ENCODE results near the gene PKNOX2.

Gene PKNOX2

GRCh38 chr11:125263268-125263790 is 98.8 kb downstream of the PKNOX2 start:
- DNase-seq (ENCODE audit: low spot score) = peak; percentile 83

DNA sequence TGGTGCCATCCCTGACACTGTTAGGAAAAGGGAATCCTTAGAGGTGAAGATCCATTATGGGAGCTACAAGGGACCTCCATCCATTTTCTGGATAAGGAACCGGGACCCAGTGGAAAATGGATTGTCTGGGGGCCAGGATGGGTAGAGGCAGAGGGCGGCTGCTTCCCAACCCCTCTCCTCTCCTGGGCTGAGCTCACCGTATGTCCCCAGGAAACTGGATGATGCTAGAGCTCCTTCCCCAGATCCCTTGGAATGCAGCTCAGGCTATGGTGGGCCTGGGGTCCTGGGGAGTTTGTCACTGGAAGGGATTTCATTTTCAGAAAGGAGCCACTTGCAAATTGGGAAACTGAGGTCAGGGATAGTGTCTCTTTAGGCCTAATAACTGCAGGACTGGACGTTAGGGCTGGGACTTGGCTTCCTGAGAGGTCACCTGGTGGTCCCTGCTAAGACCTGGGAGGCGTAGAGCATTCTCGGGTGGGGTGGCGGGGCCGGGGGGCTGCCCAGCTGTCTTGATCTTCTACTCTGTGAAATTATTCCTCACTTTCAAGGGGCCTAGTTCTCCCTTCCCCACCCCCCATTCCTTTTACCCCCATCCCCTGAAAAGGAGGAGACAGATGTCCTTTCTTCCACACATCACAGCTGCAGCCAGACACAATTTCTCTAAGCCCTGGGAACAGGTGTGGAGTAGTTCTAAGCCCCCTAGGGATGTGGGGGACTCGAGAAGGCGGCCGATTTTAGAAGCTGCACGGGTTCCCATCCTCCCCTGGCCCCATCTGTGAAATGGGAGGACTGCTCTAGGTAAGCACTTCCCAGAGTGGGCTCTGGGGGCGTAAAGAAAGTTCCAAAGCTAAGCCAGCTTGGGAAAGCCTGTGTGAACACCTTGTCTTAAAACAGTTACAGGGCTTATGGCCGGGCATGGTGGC is 99.8 kb downstream of the PKNOX2 start:
- DNase-seq (ENCODE audit: low spot score) = no peak

GRCh38 chr11:125267548-125267947 is 103.0 kb downstream of the PKNOX2 start:
- no peak for DNase-seq (ENCODE audit: low spot score)

DNA sequence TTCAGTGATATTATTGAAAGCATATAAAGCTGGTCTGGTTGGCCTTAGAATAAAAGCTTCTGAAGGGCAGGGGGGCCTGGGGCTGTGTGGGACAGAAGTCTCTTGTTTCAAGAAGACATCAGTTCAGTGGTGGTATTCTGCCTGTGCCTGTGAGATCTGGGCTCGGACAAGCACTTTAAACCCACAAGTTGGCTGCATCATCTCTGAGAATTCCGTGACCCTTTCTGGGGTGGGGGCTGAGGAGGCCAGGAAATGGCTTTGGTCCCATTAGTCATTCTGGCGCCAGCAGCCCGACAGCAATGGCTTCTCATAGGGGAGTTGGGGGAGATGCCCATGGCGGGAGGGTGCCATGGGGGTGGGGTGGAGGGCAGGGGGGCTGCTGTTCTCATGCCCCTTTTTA is 104.1 kb downstream of the PKNOX2 start:
- no peak for DNase-seq (ENCODE audit: low spot score)

GRCh38 chr11:125270106-125270505 is 105.6 kb downstream of the PKNOX2 start:
- no peak for DNase-seq (ENCODE audit: low spot score)

DNA sequence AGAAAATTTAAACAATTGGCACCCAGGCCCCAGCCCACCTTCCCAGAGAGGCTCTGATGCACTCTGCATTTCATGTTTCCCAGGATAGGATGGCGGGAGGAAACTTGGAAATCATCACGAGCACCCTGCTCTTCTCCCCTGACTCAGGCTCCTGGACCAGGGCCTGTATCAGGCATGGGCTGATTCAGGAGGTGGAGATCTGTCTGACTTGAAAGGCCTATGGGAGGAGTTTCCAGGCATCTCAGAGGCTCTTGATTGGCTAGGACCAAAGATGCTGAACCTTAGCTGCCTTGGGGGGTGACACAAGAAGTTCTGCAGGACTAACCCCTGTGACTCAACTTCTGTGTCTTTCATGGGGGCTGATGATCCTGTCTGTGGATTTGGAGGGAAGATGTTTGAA is 106.2 kb downstream of the PKNOX2 start:
- no peak for DNase-seq (ENCODE audit: low spot score)

DNA sequence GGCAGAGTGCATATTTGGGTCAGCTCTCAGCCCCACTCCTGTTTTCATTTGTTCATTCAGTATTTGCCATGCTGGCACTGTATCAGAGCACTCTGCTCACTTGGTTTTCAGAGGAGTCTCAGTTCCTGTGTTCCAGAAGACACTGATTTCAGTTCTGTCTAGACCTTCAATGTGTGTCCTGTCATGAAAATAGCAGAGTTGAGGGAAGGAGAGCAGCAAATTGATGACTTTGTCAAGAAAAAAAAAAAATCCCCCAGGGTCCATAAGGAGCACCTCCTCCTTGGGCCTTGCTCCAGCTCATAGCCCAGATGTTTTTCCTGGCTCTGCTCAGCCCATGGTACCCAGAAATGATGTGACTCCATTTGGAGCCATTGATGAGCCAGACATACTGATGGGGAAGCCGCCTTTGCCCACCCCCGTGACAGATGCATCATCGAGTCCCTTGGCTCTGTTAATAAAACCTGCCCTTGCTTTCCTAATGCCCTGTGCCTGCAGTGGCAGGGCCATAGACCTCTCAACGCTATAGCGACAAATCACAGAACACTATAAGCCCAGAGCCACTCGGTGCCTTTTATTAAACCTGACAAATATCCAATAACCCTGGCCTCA is 107.0 kb downstream of the PKNOX2 start:
- DNase-seq (ENCODE audit: low spot score) = no peak

DNA sequence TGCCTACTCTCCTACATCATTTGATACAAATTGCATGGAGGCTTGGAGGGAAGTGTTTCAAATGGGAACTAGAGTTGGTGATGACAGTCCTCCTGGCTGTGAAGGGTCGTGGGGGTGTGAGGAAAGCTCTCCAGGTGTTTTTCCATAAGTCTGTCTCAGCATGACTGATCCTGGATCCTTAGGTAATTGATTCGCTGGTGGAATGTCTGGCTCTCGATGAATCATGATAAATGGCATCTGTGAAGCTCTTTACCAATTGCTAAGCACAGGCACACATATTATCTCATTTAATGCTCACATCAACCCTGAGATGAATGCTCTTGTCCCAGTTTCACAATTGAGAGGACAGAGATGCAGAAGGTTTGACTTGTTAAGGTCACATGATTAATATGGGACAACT is 107.5 kb downstream of the PKNOX2 start:
- no peak for DNase-seq (ENCODE audit: low spot score)

DNA sequence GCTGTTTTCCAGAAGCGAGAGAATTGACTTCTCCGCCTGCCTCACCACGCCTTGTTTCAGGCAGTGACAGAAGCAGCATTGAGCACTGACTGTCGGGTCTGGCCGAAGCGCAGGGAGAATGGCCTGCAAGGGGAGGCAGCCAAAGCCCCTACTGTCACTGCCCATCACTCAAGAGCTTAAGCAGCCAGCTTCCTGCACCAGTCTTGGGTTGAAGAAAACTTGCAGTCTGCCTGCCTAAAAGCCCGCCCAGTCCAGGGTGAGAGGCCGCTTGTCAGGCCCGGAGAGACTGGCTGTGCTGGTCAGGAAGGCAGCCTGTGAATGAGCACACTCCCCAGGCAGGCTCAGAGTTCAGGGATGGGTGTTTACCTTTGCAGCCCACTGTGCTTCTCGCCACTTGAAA is 108.3 kb downstream of the PKNOX2 start:
- DNase-seq (ENCODE audit: low spot score) = no peak

GRCh38 chr11:125273519-125274000 is 109.0 kb downstream of the PKNOX2 start:
- DNase-seq (ENCODE audit: low spot score) = no peak

DNA sequence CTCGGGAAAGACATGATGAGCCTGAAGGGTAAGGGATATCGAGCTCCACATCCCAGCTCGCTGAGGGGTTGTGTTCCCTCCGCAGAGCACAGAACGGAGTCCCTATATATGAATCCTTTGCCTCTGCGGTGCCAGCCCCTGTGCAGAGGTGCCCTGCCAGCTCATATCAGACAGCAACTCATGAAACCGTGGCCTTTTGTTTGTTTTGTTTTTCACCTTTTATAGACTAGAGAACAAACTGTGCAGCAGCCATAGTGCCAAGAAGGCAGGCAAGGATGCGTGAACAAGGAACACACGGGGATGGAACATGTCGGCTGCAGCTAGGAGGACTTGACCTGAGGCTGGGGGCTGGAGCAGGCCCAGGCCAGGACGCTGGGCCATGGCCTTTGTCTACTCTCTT is 109.8 kb downstream of the PKNOX2 start:
- DNase-seq (ENCODE audit: low spot score) = no peak

DNA sequence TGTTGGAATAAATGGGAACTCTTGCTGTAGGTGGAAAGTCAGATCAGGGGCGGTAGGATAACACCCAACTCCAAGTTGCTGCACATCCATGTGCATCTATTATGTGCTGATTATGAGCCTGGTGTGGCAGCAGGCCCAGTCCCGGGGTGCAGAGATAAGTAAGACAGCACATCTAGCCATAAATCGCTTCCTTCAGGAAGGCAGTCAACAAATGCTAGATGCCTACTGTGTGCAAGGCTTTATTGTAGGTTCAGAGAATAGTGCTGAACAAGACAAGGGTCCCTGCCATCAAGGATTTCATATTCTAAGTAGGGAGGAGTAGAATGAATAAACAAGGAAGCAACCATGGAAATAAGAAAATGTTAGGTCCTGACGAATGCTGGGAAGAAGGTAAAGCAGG is 110.2 kb downstream of the PKNOX2 start:
- no peak for DNase-seq (ENCODE audit: low spot score)

GRCh38 chr11:125275905-125276618 is 111.5 kb downstream of the PKNOX2 start:
- DNase-seq (ENCODE audit: low spot score) = no peak

- DNase-seq (ENCODE audit: low spot score) = no peak
Measured at GRCh38 chr11:125276619-125276976, 112.0 kb downstream of the PKNOX2 start.

DNA sequence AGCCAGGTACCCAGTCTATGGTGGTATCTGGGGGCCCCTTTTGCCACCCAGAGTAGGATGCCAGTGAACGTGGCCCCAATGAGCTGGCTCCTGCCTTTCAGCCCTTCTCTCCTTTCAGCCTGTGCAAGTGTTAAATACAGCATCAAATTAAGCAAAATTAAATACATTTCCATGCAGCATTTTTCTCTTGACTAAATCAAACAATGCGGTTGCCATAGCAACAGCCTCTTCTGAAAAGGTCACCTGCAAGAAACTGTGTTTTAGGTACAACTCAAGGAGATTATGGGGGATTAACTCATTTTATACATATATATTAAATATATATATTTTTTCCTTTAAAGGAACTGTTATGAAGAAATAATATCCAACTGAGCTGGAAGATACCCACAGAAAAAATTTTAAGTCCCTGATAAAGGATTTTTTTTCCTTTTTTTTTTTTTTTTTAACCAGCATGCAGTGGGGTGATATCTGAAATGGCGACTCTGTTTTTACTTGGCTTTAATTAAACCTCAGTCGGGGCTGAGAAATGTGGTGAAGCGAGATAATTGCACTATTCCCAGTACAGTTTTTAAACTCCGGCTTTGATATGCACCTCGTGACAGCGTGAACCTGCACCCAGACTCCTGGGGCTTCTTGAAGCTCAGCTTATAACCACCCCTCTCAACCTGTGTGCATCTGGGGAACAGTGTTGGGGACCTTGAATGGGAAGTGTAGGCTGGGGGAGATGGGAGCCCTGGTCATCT is 115.3 kb downstream of the PKNOX2 start:
- no peak for DNase-seq (ENCODE audit: low spot score)

- no peak for DNase-seq (ENCODE audit: low spot score)
Measured at GRCh38 chr11:125280646-125281045, 116.1 kb downstream of the PKNOX2 start.

DNA sequence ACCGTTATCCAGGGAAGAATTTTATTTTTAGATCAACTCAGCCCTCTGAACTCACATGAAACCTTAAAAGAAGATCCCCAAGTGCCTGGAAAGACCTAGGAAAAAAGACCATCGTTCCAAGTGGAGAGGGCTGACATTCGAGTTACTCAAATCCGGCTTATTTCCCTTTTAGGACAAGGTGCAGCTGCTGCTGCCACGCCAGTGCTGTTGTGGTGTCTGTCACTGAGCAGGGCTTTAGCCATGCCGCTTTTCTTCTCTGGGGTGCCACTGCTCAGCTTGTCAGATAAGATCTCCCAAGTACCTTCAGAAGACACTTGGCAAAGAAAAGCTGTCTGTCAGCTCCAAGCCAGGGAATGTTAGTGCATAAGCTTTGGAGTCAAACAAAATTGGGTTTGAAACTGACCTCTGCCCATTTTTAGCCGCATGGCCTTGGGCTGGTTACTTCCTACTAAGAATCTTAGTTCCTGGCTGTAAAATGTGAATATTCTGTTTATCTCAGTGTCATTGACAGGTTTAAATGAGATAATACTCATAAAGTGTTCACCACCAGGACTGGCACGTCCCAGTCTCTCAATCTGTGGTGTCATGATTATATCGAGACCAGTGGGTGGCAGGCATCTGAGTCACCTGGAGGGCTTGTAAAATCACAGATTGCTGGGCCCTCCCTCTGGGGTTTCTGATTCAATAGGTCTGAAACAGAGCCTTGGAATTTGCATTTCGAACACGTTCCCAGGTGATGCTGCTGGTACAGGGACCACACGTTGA is 117.5 kb downstream of the PKNOX2 start:
- no peak for DNase-seq (ENCODE audit: low spot score)

DNA sequence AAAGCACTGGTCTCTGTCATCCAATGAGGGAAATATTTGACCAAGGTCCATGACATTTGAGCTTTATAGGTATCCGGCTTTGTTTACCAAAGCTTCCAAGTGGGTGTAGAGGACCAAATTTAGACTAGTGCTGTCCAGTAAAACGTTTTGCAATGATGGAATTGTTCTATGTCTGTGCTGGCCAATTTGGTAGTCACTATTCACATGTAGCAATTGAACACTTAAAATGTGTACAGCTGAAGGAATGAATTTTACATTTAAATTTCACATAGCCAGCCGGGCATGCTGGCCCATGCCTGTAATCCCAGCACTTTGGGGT is 118.0 kb downstream of the PKNOX2 start:
- no peak for DNase-seq (ENCODE audit: low spot score)

- no peak for DNase-seq (ENCODE audit: low spot score)
Measured at GRCh38 chr11:125284245-125284850, 119.8 kb downstream of the PKNOX2 start.

- DNase-seq (ENCODE audit: low spot score) = no peak
Measured at GRCh38 chr11:125285844-125286243, 121.3 kb downstream of the PKNOX2 start.

- no peak for DNase-seq (ENCODE audit: low spot score)
Measured at GRCh38 chr11:125286486-125286885, 121.9 kb downstream of the PKNOX2 start.
